Mucosa of descending colon (tissue), 3 donors: ENCODE results near the gene EMP2. TPM values are rescaled to one million over a fixed set of nuclear protein-coding genes. Genes with fewer than 3 reads are reported as not detected.
A peak's percentile ranks its signal among the peaks of the same experiment; 100 is the strongest.

Experiments used
- ATAC-seq: fragments of 200-7000 bp; cut with Tn5 transposase; one replicate; pipeline ENCODE4 v1.9.1; 2020; ENCODE audit warnings: mild to moderate bottlenecking, moderate library complexity
- DNase-seq, 3 donors: peaks; one replicate each; pipeline ENCODE4 v3.0.0-alpha.2; 2020
- H3K36me3 ChIP-seq: fragments of 200-600 bp; one replicate; pipeline ENCODE4 v1.8.0; 2021; ENCODE audit warnings: low read depth, mild to moderate bottlenecking
- H3K4me1 ChIP-seq: fragments of 200-600 bp; one replicate; pipeline ENCODE4 v1.8.0; 2021; ENCODE audit warnings: low read depth, mild to moderate bottlenecking
- H3K4me3 ChIP-seq: fragments of 200-600 bp; one replicate; pipeline ENCODE4 v1.8.0; 2021; ENCODE audit warnings: mild to moderate bottlenecking
- H3K9me3 ChIP-seq: fragments of 200-600 bp; one replicate; pipeline ENCODE4 v1.8.0; 2021; ENCODE audit warnings: mild to moderate bottlenecking
- intact Hi-C, 2 donors: fragments of 100-400 bp; cut with DNase I in 1 of 2; cut with micrococcal nuclease in 1 of 2; formaldehyde crosslinking; loops; one replicate each; pipeline versions ENCODE4 v1.11.0 to v1.11.1; 2022; cut with DNase I, micrococcal nuclease
- total RNA-seq, 3 donors: library from RNA; stranded (reverse); fragmentation: NEBNext Ultra II Directional in 2 of 3; extraction: Animal tissue kit (Norgen Biotek cat#: 25700) in 2 of 3; gene quantifications; one replicate each; pipeline versions ENCODE4 v1.2.1 to v1.2.4, GENCODE V29; 2021 to 2023
- TF ChIP-seq, protein P1 (sequence below): fragments of 200-600 bp; IDR thresholded peaks from one replicate; pipeline ENCODE4 v1.8.0; 2022; ENCODE audit warnings: antibody characterized with exemption, mild to moderate bottlenecking
- donor health status: DM: no; HTN: no; CAD: no; lungs with moderate emphysema.
- donor health status: DM: no; HTN: no; CAD: no.
- donor health status: DM: no; HTN: yes; CAD: no.

The EMP2 gene
- total RNA-seq, 3 donors from 2014 or later, result 73.0 to 92.9 (median 84.3) TPM

DNA sequence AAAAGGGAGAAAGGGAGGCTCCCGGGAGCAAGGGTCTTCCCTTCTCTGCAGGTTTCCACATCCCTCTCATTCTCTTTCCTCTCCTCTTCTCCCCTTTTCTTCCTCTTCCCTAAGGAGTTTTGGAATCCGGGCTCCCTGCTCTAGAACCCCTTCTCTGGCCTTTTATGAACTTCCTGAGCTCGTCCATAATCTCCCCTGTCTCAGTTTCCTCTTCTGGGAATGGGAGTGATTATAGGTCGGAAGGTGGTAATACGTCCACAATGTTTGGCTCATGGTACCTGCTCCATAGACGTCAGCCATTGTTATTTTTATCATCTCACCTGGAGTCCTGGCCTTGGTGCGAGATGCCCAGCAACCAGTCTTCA is 467 bp upstream of the EMP2 start:
- H3K9me3 ChIP-seq, result no peaks in the 10 kb centered on the region
- no peak for ATAC-seq
- intact Hi-C loops, result no loop called here

DNA sequence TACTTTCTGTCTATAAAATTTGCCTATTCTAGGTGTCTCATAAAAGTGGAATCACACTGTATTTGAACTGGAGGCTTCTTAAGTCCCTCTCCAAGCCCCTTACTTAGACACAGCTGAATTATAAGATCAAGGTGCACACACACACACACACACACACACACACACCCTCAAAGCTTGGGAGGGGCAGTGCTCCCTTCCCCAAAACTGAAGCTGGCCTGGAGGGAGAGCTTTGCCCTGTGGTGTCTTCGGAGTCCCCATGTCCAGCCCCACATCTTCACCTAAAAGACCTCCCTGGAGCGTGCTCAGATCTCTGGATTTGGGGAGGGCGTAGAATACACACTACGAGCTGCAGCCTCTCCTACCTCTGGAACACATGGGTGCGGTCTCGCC is 828 bp downstream of the EMP2 start:
- Histone ChIP-seq H3K9me3 (no peaks in the 10 kb centered on the region), H3K4me3 (peak overlapping the region; percentile 78), H3K4me1 (peaks cover 26% of the 10 kb centered on the region), H3K36me3 (no peaks in the 10 kb centered on the region)
- TF ChIP-seq, protein P1, sequence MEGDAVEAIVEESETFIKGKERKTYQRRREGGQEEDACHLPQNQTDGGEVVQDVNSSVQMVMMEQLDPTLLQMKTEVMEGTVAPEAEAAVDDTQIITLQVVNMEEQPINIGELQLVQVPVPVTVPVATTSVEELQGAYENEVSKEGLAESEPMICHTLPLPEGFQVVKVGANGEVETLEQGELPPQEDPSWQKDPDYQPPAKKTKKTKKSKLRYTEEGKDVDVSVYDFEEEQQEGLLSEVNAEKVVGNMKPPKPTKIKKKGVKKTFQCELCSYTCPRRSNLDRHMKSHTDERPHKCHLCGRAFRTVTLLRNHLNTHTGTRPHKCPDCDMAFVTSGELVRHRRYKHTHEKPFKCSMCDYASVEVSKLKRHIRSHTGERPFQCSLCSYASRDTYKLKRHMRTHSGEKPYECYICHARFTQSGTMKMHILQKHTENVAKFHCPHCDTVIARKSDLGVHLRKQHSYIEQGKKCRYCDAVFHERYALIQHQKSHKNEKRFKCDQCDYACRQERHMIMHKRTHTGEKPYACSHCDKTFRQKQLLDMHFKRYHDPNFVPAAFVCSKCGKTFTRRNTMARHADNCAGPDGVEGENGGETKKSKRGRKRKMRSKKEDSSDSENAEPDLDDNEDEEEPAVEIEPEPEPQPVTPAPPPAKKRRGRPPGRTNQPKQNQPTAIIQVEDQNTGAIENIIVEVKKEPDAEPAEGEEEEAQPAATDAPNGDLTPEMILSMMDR, result no peak
- peak; percentile 1 for ATAC-seq
- intact Hi-C loops, result no loop called here
- no peak for DNase-seq

More for the DNA sequence above, 467 bp upstream of the EMP2 start:
- H3K4me3 ChIP-seq, result peak overlapping the region; percentile 78
- peaks cover 26% of the 10 kb centered on the region for H3K4me1 ChIP-seq
- TF ChIP-seq, protein P1, result no peak
- H3K36me3 ChIP-seq, result no peaks in the 10 kb centered on the region
- no peak for DNase-seq

DNA sequence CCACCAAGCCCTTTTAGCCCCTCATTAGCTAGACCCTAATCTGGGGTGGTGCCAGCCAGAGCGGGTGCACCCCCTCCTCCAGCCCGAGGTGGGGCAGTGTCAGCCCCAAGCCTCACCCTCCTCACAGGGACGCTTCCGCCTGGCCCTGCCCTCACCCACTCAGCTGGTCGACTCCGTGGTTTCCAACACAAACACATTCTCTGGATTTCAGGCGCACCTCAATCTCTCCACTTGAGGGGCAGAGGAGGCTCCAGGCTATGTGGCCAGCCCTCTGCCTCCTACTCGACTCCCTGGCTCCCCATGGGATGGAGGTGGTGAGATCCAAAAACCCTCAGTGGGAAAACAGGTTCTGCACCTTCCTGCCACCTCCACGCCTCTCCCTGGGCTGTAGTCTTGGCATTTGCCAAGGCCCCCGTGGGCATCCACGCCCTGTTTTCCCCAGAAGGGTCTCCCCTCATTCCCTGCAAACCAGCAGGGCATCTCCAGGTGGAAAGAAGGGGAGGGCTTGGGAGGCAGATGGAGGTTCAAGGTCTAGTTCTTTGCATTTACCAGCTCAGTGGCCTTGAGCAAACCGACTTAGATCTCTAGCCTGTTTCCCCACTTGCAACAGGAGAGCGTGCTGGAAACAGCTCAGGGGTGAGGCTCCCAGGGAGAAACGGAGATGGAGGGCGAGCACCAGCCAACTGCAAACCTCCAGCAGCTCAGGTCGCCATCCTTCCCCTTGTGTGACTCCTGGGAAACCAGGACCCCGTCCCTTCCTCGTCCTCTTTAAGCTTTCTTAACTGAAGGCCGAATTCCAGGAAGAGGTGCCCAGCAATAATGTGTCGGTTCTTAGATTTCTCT is 1.7 kb downstream of the EMP2 start:
- TF ChIP-seq, protein P1, result peak; percentile 10
- intact Hi-C loops, result no loop called here
- H3K4me1 ChIP-seq, result peaks cover 26% of the 10 kb centered on the region
- H3K9me3 ChIP-seq, result no peaks in the 10 kb centered on the region
- H3K36me3 ChIP-seq, result no peaks in the 10 kb centered on the region
- ATAC-seq, result peak; percentile 69
- H3K4me3 ChIP-seq, result no peak overlapping the region
- peak; percentile 65 to 79 (median 77) for DNase-seq

DNA sequence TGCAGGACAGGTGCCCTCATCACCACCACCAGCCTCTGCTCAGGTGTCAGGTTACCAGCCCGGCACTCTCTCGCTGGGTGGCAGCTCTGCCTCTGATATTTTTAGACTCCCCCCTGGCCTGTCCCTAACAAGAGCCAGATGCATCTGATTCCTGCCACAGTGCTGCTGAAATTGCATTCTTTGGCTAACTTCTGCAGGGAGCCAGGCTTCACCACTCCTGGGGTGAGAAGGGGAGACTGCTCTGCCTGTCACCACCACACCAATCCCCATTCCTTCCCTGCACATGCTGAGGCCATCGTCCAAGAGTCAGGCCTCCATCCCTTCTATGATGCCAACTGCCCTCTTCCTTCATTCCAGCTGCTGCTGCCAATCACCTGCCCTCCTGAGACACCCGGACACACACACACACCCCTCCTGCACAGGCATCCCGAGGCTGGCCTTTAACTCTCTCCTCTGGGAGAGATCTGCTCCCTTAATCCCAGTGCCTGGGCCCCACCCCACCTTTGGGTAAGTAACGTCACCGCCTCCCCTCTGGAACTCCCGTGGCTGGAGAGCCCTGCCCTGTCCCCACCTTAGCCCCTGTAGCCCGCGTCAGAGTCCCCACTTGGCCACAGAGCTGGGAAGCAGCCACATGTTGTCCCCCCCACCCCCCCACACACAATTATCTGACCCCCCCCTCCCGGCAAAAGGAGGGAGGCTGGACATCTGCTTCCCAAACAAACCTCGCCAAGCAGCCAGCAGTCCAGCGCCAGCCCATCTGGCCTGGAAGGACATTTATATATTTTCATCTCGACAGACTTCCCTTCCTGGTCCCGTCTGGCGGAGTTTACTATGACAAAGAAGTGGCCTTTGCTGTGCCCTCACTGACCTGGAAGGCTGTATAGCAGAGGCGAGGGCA is 2.8 kb downstream of the EMP2 start:
- intact Hi-C loops, result no loop called here
- TF ChIP-seq, protein P1, result no peak
- ATAC-seq (peak; percentile 18), DNase-seq (peak in 2 of 3 donors; percentile 49 to 62)
- Histone ChIP-seq H3K4me3 (no peak overlapping the region), H3K9me3 (no peaks in the 10 kb centered on the region), H3K4me1 (peaks cover 26% of the 10 kb centered on the region), H3K36me3 (no peaks in the 10 kb centered on the region)

DNA sequence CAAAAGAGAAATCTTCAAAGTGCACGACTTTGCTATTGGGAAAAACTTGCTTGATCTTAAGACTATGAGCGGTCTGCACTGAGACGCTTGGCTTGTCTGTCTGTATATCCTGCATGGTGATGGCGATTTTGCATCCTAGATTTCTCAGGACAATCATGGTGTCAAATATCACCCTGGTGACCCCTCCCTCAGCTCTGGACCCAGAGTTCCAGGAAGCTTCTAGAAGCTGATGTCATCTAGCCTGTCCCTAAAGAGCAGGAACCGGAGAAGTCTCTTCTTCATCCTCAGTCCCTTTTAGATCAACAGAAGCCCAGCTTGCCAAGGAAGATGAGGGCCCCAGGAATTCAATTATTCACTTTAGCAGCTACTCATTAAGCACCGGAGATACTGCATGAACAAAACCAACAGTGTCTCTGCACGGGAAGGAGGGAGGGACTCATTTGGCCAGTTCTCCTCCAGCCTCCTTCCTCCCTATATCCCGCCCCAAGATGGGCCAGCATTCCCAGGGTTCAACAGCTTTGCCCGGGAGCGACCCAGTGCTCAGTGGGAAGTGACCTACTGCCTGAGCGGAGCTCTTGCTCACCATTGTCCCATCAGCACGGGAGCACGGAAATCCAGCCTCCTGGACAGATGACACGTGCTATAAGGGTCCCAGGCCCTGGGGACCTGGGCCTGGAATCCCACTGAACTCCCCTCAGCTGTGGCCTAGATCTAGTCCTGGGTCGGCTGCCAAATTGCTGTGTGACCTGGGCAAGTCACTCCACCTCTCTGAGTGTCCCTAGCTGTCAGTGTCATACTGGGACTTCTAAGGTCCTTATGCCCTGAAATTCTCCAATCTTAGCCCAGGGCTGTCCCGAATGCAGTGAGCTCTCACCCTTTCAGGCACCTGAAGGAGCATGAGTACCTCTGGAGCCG is 3.8 kb downstream of the EMP2 start:
- no peaks in the 10 kb centered on the region for H3K36me3 ChIP-seq
- intact Hi-C loops, result no loop called here
- no peaks in the 10 kb centered on the region for H3K9me3 ChIP-seq
- DNase-seq, result no peak
- H3K4me3 ChIP-seq, result no peak overlapping the region
- peaks cover 26% of the 10 kb centered on the region for H3K4me1 ChIP-seq
- TF ChIP-seq, protein P1, result no peak
- ATAC-seq, result no peak
